Testis (tissue), 2 donors: ENCODE results near the gene MIF.

Experiments used
- POLR2A ChIP-seq: fragments of 450-650 bp; IDR thresholded peaks from one replicate; pipeline ENCODE4 v1.6.1; 2017; ENCODE audit warnings: antibody characterized with exemption, mild to moderate bottlenecking, moderate library complexity
- TF ChIP-seq, protein P1 (sequence below), 3 experiments: fragments of 450-650 bp in 2 of 3; fragments of 200-600 bp in 1 of 3; sonication (generic) in 1 of 3; IDR thresholded peaks; one replicate each; pipeline ENCODE4 v1.5.1; 2016 to 2019; ENCODE audit warnings: antibody characterized with exemption in 3 of 3, mild to moderate bottlenecking in 2 of 3, moderate library complexity in 1 of 3

DNA sequence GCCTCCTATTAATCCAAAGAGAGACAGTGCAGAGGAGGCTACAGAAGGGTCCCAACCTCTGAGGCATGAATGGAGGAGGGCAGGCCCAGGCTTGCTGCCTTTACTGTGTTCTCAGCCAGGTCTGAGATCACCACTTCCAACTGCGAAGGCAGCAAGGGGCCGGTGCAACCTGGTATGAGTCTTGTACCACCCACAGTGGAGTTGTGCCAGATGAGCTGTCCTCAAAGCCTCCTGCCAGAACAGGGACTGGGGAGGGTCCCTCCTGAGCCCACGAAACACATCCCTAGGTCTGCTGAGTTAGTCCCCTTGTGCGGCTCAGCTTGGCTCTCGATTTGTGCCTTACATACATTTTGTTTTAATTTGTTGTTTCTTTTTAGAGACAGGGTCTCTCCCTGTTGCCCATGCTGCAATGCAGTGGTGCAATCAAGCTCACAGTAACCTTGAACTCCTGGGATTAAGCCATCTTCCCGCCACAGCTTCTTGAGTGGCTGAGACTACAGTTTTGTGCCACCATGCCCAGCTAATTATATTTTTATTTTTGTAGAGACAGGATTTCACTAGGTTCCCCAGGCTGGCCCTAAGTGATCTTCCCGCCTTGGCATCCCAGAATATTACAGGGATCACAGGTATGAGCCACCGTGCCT is 9.3 kb downstream of the MIF start:
- TF ChIP-seq, protein P1, sequence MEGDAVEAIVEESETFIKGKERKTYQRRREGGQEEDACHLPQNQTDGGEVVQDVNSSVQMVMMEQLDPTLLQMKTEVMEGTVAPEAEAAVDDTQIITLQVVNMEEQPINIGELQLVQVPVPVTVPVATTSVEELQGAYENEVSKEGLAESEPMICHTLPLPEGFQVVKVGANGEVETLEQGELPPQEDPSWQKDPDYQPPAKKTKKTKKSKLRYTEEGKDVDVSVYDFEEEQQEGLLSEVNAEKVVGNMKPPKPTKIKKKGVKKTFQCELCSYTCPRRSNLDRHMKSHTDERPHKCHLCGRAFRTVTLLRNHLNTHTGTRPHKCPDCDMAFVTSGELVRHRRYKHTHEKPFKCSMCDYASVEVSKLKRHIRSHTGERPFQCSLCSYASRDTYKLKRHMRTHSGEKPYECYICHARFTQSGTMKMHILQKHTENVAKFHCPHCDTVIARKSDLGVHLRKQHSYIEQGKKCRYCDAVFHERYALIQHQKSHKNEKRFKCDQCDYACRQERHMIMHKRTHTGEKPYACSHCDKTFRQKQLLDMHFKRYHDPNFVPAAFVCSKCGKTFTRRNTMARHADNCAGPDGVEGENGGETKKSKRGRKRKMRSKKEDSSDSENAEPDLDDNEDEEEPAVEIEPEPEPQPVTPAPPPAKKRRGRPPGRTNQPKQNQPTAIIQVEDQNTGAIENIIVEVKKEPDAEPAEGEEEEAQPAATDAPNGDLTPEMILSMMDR (IDR thresholded peaks at IDR 0.05): no peak
- TF ChIP-seq POLR2A: no peak
